OCI-LY7 (cell line): Measurements from ENCODE around the gene PRX. TPM values are rescaled to one million over a fixed set of nuclear protein-coding genes. Genes with fewer than 3 reads are reported as not detected.
A peak's percentile ranks its signal among the peaks of the same experiment; 100 is the strongest.

ENCODE experiments used
- BruUV-seq: library from RNA; stranded (reverse); fragments of 400-500 nt; replicated peaks from 2 replicates; lab custom pipeline; 2021; lab: Mats Ljungman, UMichigan
- CTCF ChIA-PET: fragments of 300-600 bp; sonication (Branson Sonifier 250); formaldehyde crosslinking; loops from one replicate; lab custom pipeline; 2022; ENCODE audit warnings: antibody characterized with exemption; ENCODE audit not compliant: unreplicated experiment; lab: Charles Lee
- POLR2A ChIA-PET: fragments of 300-600 bp; sonication (Branson Sonifier 250); formaldehyde crosslinking; loops from one replicate; lab custom pipeline; 2022; ENCODE audit warnings: antibody characterized with exemption; lab: Charles Lee
- DNase-seq: peaks from one replicate; pipeline ENCODE4 v3.0.0-alpha.2; 2015; ENCODE audit warnings: low spot score
- H2AFZ ChIP-seq: fragments of 200-600 bp; sonication (generic), shearing (Covaris generic); 2 replicates; pipeline ENCODE4 v1.6.1; 2014; ENCODE audit warnings: mild to moderate bottlenecking, antibody characterized with exemption, low read length, moderate library complexity
- H3K27ac ChIP-seq: fragments of 200-600 bp; sonication (generic); 2 replicates; pipeline ENCODE4 v1.5.1; 2014; ENCODE audit warnings: mixed run types, low read depth, mild to moderate bottlenecking, moderate library complexity, low read length, inconsistent platforms; ENCODE audit not compliant: poor library complexity, severe bottlenecking
- H3K36me3 ChIP-seq: fragments of 200-600 bp; sonication (generic); 2 replicates; pipeline ENCODE4 v1.6.1; 2014; ENCODE audit warnings: mild to moderate bottlenecking, antibody characterized with exemption, low read length, moderate library complexity, mixed read lengths; ENCODE audit not compliant: insufficient read depth
- H3K4me1 ChIP-seq: fragments of 200-600 bp; sonication (generic); 2 replicates; pipeline ENCODE4 v1.5.1; 2014; ENCODE audit warnings: mild to moderate bottlenecking, low read length; ENCODE audit not compliant: insufficient read depth, poor library complexity, severe bottlenecking
- H3K4me2 ChIP-seq: fragments of 200-600 bp; sonication (generic); 2 replicates; pipeline ENCODE4 v1.6.1; 2014; ENCODE audit warnings: mild to moderate bottlenecking, low read length
- H3K4me3 ChIP-seq: fragments of 200-600 bp; sonication (generic); 2 replicates; pipeline ENCODE4 v1.5.1; 2014; ENCODE audit warnings: mild to moderate bottlenecking, low read depth, low read length; ENCODE audit not compliant: poor library complexity, severe bottlenecking
- H3K79me2 ChIP-seq: fragments of 200-600 bp; sonication (generic); 2 replicates; pipeline ENCODE4 v1.6.1; 2016; ENCODE audit warnings: low read depth, mild to moderate bottlenecking, low read length, moderate library complexity, mixed read lengths; ENCODE audit not compliant: insufficient read depth
- H3K9me2 ChIP-seq: fragments of 200-600 bp; sonication (generic); 2 replicates; pipeline ENCODE4 v1.6.1; 2016; ENCODE audit warnings: mild to moderate bottlenecking, low read length, mixed read lengths; ENCODE audit not compliant: insufficient read depth
- H3K9me3 ChIP-seq: fragments of 200-600 bp; sonication (generic); 2 replicates; pipeline ENCODE4 v1.6.1; 2014; ENCODE audit warnings: mild to moderate bottlenecking, mixed run types, low read length, mixed read lengths
- H4K20me1 ChIP-seq: fragments of 200-600 bp; sonication (generic); 2 replicates; pipeline ENCODE4 v1.6.1; 2014; ENCODE audit warnings: mild to moderate bottlenecking, antibody characterized with exemption, low read length, moderate library complexity, mixed read lengths; ENCODE audit not compliant: insufficient read depth
- EZH2phosphoT487 ChIP-seq: fragments of 200-600 bp; sonication (generic); IDR thresholded peaks from 2 replicates; pipeline ENCODE4 v1.6.1; 2018; ENCODE audit warnings: low read depth, borderline replicate concordance, mild to moderate bottlenecking, mixed run types, antibody characterized with exemption, low read length, moderate library complexity, mixed read lengths
- intact Hi-C: fragments of 100-400 bp; cut with micrococcal nuclease; formaldehyde crosslinking; loops from one replicate; pipeline ENCODE4 v1.10.0; 2022; ENCODE audit not compliant: unreplicated experiment
- total RNA-seq, 2 experiments: library from RNA; depleted of rRNA in 1 of 2; stranded (reverse); fragments of >200 nt in 1 of 2; shearing (Covaris generic) in 1 of 2; gene quantifications; 2 replicates each; pipeline ENCODE4 v1.2.3, GENCODE V29; 2014 to 2022
- TF ChIP-seq, protein P1 (sequence below): fragments of 200-600 bp; sonication (generic); conservative IDR thresholded peaks from 2 replicates; pipeline ENCODE4 v1.5.1; 2014; ENCODE audit warnings: mild to moderate bottlenecking, antibody characterized with exemption, low read length, moderate library complexity, mixed read lengths

Gene PRX
- total RNA-seq, 2 experiments from 2014 or later: 2.2 to 4.9 TPM

DNA sequence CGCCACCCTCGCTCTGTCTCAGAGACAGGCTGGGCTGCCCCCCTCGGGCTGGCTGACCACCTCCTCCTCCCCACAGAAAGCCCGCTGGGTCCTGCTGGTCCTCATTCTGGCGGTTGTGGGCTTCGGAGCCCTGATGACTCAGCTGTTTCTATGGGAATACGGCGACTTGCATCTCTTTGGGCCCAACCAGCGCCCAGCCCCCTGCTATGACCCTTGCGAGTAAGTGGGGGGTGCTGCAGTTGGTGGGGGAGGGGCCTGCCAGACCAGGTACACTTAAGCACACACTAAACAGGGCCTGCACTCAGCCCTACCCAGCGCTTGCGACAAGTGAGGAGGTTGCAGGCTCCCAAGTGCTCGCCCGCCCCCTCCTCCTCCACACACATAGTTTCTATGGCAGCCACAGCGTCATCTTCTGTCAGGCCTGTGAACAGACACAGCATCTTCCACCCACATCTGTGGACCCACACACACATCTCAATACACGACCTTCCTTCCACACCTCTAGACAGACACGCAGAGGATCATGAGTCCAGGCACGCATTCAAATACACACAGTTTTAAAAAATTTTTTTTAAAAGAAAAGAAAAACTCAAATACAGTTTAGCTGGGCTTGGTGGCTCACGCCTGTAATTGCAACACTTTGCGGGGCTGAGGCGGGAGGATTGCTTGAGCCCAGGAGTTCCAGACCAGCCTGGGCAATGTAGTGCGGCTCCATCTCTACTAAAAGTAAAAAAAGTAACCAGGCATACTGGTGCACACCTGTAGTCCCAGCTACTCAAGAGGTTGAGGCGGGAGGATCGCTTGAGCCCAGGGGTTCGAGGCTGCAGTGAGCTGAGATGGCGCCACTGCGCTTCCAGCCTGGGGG is 46.2 kb downstream of the PRX start:
- Histone ChIP-seq H3K4me3 (no peak overlapping the region), H3K9me3 (no peaks in the 10 kb centered on the region), H3K27ac (no peak overlapping the region), H3K4me2 (no peak overlapping the region), H3K79me2 (no peaks in the 10 kb centered on the region), H3K4me1 (peaks cover 12% of the 10 kb centered on the region), H3K9me2 (no peaks in the 10 kb centered on the region), H4K20me1 (no peaks in the 10 kb centered on the region), H3K36me3 (no peaks in the 10 kb centered on the region), H2AFZ (no peak overlapping the region)
- ChIA-PET POLR2A (no interaction called here), CTCF (no interaction called here)
- no TSS peak for BruUV-seq
- TF ChIP-seq, protein P1, sequence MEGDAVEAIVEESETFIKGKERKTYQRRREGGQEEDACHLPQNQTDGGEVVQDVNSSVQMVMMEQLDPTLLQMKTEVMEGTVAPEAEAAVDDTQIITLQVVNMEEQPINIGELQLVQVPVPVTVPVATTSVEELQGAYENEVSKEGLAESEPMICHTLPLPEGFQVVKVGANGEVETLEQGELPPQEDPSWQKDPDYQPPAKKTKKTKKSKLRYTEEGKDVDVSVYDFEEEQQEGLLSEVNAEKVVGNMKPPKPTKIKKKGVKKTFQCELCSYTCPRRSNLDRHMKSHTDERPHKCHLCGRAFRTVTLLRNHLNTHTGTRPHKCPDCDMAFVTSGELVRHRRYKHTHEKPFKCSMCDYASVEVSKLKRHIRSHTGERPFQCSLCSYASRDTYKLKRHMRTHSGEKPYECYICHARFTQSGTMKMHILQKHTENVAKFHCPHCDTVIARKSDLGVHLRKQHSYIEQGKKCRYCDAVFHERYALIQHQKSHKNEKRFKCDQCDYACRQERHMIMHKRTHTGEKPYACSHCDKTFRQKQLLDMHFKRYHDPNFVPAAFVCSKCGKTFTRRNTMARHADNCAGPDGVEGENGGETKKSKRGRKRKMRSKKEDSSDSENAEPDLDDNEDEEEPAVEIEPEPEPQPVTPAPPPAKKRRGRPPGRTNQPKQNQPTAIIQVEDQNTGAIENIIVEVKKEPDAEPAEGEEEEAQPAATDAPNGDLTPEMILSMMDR: no peak
- no peak for TF ChIP-seq EZH2phosphoT487
- DNase-seq: no peak
- intact Hi-C loops: no loop called here

DNA sequence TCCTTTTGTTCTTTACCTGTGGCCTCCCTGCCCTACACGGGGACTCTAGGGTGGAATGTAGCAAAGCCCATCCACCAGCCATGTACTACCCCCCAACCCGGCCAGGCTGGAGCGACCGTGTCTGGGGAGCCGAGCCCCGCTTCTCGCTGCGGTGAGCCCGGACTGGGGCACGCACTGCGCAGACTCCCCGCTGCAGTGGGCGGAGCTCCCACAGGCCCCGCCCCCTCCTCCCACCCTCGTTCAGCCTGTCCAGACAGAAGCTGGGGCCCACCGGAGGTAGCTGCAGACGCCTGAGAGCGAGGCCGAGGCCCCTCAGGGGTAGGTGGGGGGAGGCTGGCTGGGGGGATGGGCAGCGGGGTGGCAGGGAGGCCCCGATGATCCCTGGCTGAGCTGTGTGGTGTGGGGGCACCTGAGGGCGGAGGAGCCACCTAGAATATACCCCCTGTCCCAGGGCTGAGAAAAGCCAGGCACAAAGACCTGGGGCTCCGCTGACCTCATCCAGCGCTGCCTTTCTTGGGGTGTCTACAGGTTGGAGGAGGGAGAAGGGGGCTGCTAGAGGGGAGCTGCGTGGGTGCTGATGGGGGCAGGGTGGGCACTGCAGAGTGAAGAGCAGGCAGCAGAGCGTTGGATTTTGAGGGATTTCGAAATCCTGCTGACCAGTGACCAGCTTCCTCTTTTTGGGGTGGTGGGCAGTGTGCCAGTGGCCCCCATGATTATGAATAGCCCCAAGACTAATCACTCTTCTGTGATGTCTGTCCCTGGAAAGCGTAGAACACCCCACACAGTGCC is 47.4 kb downstream of the PRX start:
- Histone ChIP-seq H3K4me1 (peaks cover 12% of the 10 kb centered on the region), H3K27ac (no peak overlapping the region), H3K4me2 (peak overlapping the region; percentile 76), H3K4me3 (peak overlapping the region; percentile 57), H4K20me1 (no peaks in the 10 kb centered on the region), H2AFZ (peak overlapping the region; percentile 76), H3K79me2 (no peaks in the 10 kb centered on the region), H3K9me2 (no peaks in the 10 kb centered on the region), H3K36me3 (no peaks in the 10 kb centered on the region), H3K9me3 (no peaks in the 10 kb centered on the region)
- intact Hi-C loops: loop anchor here (1.0 kb wide), 1 partner anchor 18 kb away; the partner anchor contains the start of genes C19orf47 and PLD3
- CTCF ChIA-PET: interaction anchor here (0.6 kb wide), 1 partner anchor 147 kb away, joined by 6 read pairs; no protein-coding TSS in a partner anchor
- TF ChIP-seq, protein P1: no peak
- TF ChIP-seq EZH2phosphoT487: no peak
- POLR2A ChIA-PET: interaction anchor here (0.5 to 1.0 kb wide), 3 partner anchors 9 to 144 kb away, joined by 3 to 4 read pairs (median 3); no protein-coding TSS in a partner anchor
- peak; percentile 79 for DNase-seq
- BruUV-seq: no TSS peak
